HL-60/S4 (cell line): ENCODE measurements around the gene BATF3.

ENCODE experiments used
- in situ Hi-C: fragments of 300-500 bp; cut with MboI; formaldehyde crosslinking; loops from 2 replicates; pipeline ENCODE4 v1.14.3; 2022; ENCODE audit warnings: low sequenced_read_pairs

The BATF3 gene

GRCh38 chr1:212638492-212639151 lies 61.0 kb downstream of the BATF3 start:
- in situ Hi-C loops, result no loop called here

- in situ Hi-C loops, result no loop called here
Measured at GRCh38 chr1:212637902-212638301, 61.7 kb downstream of the BATF3 start.
